ENCODE results near the gene EYS. TPM values are rescaled to one million over a fixed set of nuclear protein-coding genes. Genes with fewer than 3 reads are reported as not detected.
"Not testable (repeated sequence)": the region's sequence is repeated elsewhere in the genome, so short reads cannot be mapped to it uniquely, and the experiment has no call there.

The EYS gene
- total RNA-seq, 2 experiments from 2014 or later: not detected

DNA sequence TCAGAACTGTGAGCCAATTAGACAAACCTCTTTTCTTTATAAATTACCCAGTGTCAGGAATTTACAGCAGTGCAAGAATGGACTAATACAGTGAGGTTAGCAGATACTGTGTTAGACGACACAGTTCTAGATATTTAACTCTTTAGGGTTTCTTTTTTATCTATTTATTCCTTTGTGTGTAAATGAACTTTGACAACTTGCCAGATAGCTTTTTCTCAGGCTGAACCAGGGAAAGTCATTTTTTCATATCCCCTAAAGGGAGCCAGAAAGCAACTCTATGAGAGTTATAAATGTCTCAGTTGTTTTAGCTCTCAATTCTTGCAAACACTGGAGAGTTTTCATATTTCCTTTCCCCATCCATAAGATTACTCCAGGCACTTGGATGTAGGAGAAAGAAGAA is 1794.1 kb downstream of the EYS start:
- Mint-ChIP-seq H3K9me3 (no peaks in the 10 kb centered on the region), H3K36me3 (no peaks in the 10 kb centered on the region), H3K27me3 (no peaks in the 10 kb centered on the region), H3K4me3 (no peak overlapping the region), H3K4me1 (no peaks in the 10 kb centered on the region), H3K27ac (no peak overlapping the region)
- ATAC-seq (ENCODE audit: low read depth) (no peak), DNase-seq (no peak)
- POLR2A ChIA-PET: no interaction called here

DNA sequence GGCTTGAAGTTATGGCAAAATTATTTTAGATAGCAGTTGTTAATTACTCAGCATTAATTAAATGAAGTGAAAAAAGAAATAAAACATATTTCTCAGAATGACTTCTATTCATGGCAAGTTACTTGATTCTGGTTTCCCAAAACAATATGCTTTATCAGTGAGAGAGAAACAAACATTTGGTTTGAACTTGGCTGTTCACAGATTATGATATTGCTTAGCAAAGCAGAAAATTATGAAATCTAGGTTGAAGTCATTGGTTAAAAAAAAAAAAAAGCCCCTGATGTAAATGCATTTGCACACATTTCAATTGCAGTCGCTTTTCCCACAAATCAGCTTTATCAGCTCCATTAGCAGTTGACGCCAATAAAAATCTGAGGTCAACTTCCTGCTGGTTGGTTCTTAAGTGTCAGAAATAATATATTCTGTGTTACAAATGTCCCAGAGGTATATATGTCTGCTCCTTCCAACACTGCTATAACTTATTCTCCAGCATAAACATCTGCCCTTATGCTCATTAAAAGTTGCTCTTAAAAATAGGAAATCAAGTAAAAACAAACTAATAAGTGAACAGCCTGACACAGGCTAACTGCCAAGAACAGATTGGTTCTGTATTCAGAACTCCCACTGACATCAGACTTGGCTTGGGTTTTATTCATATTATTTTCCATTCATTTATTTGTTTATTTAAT is 1796.0 kb downstream of the EYS start:
- H3K4me1 Mint-ChIP-seq: no peaks in the 10 kb centered on the region
- H3K36me3 Mint-ChIP-seq: no peaks in the 10 kb centered on the region
- no peaks in the 10 kb centered on the region for H3K27me3 Mint-ChIP-seq
- ATAC-seq (ENCODE audit: low read depth) (no peak), DNase-seq (no peak)
- H3K9me3 Mint-ChIP-seq: no peaks in the 10 kb centered on the region
- POLR2A ChIA-PET: no interaction called here
- no peak overlapping the region for H3K4me3 Mint-ChIP-seq
- H3K27ac Mint-ChIP-seq: no peak overlapping the region

DNA sequence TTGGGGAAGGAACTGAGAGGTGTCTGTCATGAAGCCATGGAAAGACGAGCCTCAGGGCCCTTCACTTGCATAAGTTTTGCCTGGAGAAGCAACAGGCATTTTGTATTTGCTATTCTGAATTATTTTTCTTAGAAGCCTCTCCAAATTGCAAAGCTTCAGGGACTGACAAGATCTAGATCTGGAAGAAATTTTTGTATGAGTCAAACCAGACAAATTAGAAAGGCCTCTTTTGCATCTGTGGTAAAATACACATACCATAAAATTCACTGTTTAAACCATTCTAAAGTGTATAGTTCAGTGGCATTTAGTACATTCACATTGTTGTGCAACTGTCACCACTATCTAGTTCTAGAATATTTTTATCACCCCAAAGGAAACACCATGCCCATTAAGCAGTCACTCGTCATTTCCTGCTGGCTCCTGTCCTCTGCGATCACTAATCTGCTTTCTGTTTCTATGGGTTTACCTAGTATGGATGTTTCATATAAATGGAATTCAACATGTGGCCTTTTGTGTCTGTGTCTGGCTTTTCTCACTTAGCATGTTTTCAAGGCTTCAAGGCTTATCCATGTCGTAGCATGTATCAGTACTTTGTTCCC is 1802.3 kb downstream of the EYS start:
- H3K27me3 Mint-ChIP-seq: peaks cover 5% of the 10 kb centered on the region
- H3K4me1 Mint-ChIP-seq: peaks cover 2% of the 10 kb centered on the region
- H3K36me3 Mint-ChIP-seq: no peaks in the 10 kb centered on the region
- ATAC-seq (ENCODE audit: low read depth): peak; percentile 56
- no peak overlapping the region for H3K27ac Mint-ChIP-seq
- no peak for DNase-seq
- POLR2A ChIA-PET: no interaction called here
- no peaks in the 10 kb centered on the region for H3K9me3 Mint-ChIP-seq
- no peak overlapping the region for H3K4me3 Mint-ChIP-seq

DNA sequence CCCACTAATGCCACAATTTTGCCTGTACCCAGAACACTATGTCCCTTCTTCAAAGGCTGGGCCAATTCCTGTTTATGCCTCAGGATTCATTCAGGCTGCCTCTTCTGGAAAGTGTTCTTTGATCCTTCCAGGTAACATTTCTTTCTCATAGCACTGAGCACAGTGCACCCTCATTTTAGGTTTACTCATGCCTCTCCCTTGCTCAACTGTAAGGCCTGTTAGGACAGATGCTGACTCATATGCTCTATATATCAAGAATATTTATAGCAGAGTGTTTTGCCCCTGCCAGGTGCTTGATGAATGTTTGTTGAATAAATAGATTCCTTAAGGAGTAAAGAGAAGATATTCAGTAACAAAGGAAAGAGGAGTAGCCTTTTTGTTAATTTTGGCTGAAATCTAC is 1807.5 kb downstream of the EYS start:
- peaks cover 5% of the 10 kb centered on the region for H3K27me3 Mint-ChIP-seq
- ATAC-seq (ENCODE audit: low read depth): no peak
- H3K4me3 Mint-ChIP-seq: no peak overlapping the region
- POLR2A ChIA-PET: no interaction called here
- H3K27ac Mint-ChIP-seq: no peak overlapping the region
- H3K4me1 Mint-ChIP-seq: no peaks in the 10 kb centered on the region
- H3K9me3 Mint-ChIP-seq: no peaks in the 10 kb centered on the region
- H3K36me3 Mint-ChIP-seq: no peaks in the 10 kb centered on the region
- no peak for DNase-seq

DNA sequence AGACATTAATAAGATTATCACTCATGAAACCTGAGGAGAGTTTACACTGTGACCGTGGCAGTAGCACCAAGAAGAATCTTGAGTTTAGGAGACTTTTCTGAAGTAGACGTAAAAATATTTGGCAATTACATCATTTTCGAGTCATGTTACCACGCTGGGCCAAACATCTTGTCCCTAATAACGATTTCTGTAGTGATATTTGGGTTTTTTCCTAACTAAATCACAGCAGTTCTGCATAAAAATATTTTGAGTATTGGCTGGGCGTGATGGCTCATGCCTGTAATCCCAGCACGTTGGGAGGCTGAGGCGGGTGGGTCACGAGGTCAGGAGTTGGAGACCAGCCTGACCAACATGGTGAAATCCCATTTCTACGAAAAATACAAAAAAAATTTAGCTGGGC is 1809.1 kb downstream of the EYS start:
- DNase-seq (no peak), ATAC-seq (ENCODE audit: low read depth) (no peak)
- Mint-ChIP-seq H3K9me3 (no peaks in the 10 kb centered on the region), H3K4me1 (no peaks in the 10 kb centered on the region), H3K36me3 (no peaks in the 10 kb centered on the region), H3K27me3 (peaks cover 5% of the 10 kb centered on the region), H3K4me3 (no peak overlapping the region), H3K27ac (no peak overlapping the region)
- POLR2A ChIA-PET: no interaction called here

DNA sequence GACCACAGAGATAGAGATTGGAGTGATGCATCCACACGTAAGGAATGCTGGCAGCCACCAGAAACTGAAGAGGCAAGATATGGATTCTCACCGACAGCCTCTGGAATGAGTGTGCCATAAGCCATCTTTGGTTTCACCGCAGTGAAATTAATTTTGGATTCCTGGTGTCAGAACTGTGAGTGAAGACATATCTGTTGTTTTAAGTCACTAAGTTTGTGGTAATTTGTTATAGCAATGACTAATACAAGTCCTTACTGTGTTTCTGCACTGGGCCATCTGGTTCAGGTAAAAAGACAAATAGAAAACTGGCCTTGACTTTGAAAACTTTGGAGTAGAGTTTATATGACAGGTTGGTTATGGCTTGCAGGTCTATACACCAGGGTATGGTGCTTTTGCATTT is 1809.6 kb downstream of the EYS start:
- Mint-ChIP-seq H3K36me3 (no peaks in the 10 kb centered on the region), H3K4me3 (no peak overlapping the region)

DNA sequence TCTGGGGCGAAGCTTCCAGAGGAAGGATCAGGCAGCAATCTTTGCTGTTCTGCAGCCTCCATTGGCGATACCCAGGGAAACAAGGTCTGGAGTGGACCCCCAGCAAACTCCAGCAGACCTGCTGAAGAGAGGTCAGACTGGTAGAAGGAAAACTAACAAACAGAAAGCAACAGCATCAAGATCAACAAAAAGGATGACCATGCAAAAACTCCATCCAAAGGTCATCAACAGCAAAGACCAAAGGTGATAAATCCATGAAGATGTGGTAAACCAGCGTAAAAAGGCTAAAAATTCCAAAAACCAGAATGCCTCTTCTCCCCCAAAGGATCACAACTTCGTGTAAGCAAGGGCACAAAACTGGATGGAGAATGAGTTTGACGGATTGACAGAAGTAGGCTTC is 1818.6 kb downstream of the EYS start:
- POLR2A ChIA-PET: no interaction called here

More for the DNA sequence above, 1809.6 kb downstream of the EYS start:
- Mint-ChIP-seq H3K4me1 (no peaks in the 10 kb centered on the region), H3K27ac (no peak overlapping the region), H3K9me3 (no peaks in the 10 kb centered on the region), H3K27me3 (peaks cover 3% of the 10 kb centered on the region)
- ATAC-seq (ENCODE audit: low read depth) (no peak), DNase-seq (no peak)
- POLR2A ChIA-PET: no interaction called here

DNA sequence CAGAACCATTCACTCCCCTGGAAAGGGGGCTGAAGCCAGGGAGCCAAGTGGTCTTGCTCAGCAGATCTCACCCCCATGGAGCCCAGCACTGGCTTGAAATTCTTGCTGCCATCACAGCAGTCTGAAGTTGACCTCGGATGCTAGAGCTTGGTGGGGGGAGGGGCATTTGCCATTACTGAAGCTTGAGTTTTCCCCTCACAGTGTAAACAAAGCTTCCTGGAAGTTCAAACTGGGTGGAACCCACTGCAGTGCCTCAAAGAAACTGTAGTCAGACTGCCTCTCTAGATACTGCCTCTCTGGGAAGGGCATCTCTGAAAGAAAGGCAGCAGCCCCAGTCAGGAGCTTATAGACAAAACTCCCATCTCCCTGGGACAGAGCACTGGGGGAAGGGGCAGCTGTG is 1819.2 kb downstream of the EYS start:
- ATAC-seq (ENCODE audit: low read depth); H3K4me1 Mint-ChIP-seq; H3K27ac Mint-ChIP-seq; POLR2A ChIA-PET; DNase-seq; H3K36me3 Mint-ChIP-seq; H3K4me3 Mint-ChIP-seq; H3K27me3 Mint-ChIP-seq; H3K9me3 Mint-ChIP-seq: not testable (repeated sequence)

More for the DNA sequence above, 1818.6 kb downstream of the EYS start:
- Mint-ChIP-seq H3K27me3 (no peaks in the 10 kb centered on the region), H3K9me3 (peaks cover 1% of the 10 kb centered on the region), H3K4me1 (no peaks in the 10 kb centered on the region), H3K4me3 (no peak overlapping the region), H3K36me3 (no peaks in the 10 kb centered on the region), H3K27ac (no peak overlapping the region)
- DNase-seq: no peak
- no peak for ATAC-seq (ENCODE audit: low read depth)

DNA sequence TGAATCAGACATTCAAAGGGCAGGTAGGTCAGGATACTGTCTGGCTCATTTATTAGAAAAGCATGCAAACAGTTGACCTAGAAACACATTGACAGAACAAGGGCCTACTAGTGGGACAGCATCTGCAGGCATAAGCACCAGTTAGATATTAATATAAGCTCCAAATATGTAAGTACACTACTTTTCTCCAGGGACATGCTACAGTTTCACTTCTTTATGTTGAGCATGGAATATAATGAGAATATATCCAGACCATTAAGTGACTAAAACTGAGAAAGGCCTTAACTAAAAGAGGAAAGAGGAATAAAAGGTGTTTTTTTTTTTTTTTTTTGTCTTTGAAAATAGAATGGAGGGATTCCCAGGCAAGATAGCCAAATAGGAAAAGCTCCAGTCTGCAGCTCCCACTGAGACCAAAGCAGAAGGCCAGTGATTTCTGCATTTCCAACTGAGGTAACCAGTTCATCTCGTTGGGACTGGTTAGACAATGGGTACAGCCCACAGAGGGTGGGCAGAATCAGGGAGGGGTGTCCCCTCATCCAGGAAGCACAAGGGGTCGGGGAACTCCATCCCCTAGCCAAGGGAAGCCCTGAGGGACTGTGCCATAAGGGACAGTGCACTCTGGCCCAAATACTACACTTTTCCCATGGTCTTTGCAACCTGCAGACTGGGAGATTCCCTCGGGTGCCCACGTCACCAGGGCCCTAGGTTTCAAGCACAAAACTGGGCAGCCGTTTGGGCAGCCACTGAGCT is 1819.8 kb downstream of the EYS start:
- DNase-seq (no peak), ATAC-seq (ENCODE audit: low read depth) (no peak)
- POLR2A ChIA-PET: no interaction called here
- H3K9me3 Mint-ChIP-seq: peaks cover 1% of the 10 kb centered on the region
- no peaks in the 10 kb centered on the region for H3K36me3 Mint-ChIP-seq
- H3K4me3 Mint-ChIP-seq: no peak overlapping the region
- no peaks in the 10 kb centered on the region for H3K4me1 Mint-ChIP-seq
- no peaks in the 10 kb centered on the region for H3K27me3 Mint-ChIP-seq
- no peak overlapping the region for H3K27ac Mint-ChIP-seq

DNA sequence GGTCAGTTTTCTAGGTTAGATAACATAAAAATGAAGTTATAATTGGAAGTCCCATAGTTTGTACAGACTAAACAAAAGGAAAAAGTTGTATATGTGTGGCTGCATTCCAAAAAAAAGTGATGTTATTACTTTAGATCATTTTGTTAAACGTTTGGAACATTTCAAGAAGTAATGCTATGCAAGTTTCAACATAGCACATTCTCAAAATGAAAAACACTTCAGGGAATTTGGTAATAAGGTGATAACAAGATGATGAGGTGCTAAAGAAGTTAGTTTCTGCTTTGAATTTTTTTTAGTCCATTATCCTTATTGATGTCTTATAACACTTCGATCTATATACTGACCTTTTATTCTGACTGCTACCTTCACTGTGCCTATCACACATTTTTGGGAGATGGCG is 1820.7 kb downstream of the EYS start:
- DNase-seq: no peak
- peaks cover 1% of the 10 kb centered on the region for H3K9me3 Mint-ChIP-seq
- no peaks in the 10 kb centered on the region for H3K36me3 Mint-ChIP-seq
- ATAC-seq (ENCODE audit: low read depth): no peak
- no peak overlapping the region for H3K27ac Mint-ChIP-seq
- H3K27me3 Mint-ChIP-seq: no peaks in the 10 kb centered on the region
- POLR2A ChIA-PET: no interaction called here
- H3K4me1 Mint-ChIP-seq: no peaks in the 10 kb centered on the region
- H3K4me3 Mint-ChIP-seq: no peak overlapping the region

DNA sequence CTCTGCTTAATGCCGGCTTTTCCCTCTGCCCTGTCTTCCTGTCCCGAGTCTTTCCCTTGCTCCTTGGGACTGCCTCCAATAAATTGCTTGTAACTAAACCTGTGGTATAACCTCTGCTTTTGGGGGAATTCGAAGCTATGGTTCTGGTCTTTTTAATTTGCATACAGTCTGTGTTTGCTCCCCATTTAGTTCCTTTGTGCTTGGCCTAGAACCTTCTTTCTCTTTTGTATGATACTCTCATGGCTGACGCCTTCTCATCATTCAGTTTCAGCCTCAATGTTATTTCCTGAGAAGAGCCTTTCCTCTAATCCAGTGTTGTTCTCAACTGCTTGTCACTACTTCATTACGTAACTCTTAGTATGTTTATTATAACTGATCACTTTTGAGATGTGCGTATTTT is 1823.4 kb downstream of the EYS start:
- Mint-ChIP-seq H3K27me3 (no peaks in the 10 kb centered on the region), H3K36me3 (no peaks in the 10 kb centered on the region), H3K4me3 (no peak overlapping the region), H3K4me1 (no peaks in the 10 kb centered on the region), H3K27ac (no peak overlapping the region), H3K9me3 (no peaks in the 10 kb centered on the region)
- DNase-seq (no peak), ATAC-seq (ENCODE audit: low read depth) (no peak)
- POLR2A ChIA-PET: no interaction called here

DNA sequence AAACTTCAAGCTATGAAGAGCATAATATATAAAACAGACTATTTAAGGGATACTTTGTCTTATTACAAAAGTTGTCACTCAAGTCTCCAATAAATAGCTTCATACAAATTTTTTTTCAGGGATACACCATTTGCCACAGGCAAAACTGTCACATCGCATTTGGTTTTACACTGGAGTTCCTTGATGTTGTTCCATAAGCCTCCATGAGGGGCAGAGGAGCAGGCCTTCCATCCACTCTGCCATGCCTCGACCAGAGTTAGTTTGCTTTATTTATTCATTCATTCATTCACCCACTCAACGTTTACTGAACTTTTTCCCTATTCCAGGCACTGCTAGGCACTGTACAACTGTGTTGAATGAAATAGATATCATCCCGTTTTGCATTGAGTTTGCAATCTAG is 1824.8 kb downstream of the EYS start:
- ATAC-seq (ENCODE audit: low read depth) (no peak), DNase-seq (no peak)
- Mint-ChIP-seq H3K4me3 (no peak overlapping the region), H3K27me3 (no peaks in the 10 kb centered on the region), H3K27ac (no peak overlapping the region), H3K9me3 (peaks cover under 1% of the 10 kb centered on the region), H3K36me3 (no peaks in the 10 kb centered on the region), H3K4me1 (no peaks in the 10 kb centered on the region)
- POLR2A ChIA-PET: no interaction called here

DNA sequence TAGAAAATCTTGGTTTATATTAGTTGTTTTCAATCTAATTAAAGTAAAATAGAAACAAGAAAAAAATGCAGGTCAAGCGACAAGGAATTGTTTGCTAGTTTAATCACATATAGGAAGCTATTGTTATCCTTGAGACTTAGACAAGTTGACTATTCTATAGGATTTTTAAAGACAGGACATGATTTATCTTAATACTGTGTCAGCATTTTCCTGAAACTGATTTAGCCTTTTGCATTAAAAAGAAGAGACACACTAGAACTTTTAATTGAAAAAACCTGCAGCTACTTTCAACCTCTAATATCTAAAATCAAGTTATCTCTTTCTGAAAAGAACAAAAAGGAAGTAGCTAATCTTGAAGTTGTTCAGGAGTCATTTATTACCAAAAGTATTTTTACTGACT is 1825.2 kb downstream of the EYS start:
- POLR2A ChIA-PET: no interaction called here
- H3K36me3 Mint-ChIP-seq: no peaks in the 10 kb centered on the region
- H3K27ac Mint-ChIP-seq: no peak overlapping the region
- ATAC-seq (ENCODE audit: low read depth) (no peak), DNase-seq (no peak)
- H3K27me3 Mint-ChIP-seq: no peaks in the 10 kb centered on the region
- no peak overlapping the region for H3K4me3 Mint-ChIP-seq
- peaks cover 1% of the 10 kb centered on the region for H3K9me3 Mint-ChIP-seq
- no peaks in the 10 kb centered on the region for H3K4me1 Mint-ChIP-seq

DNA sequence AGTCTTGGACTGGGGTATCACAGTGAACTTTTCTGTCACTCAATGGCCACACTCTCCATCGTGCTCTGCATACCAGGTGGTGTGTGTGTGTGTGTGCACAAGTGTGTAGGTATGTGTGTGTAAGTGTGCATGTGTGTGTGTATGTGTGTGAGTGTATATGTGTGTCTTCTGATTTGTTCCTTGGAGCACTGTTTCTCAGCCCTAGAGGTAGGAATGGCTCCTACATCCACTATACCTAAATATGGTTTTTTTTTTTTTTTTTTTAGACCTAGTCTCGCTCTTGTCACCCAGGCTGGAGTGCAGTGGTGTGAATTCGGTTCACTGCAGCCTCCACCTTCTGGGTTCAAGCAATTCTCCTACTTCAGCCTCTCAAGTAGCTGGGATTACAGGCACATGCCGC is 1834.8 kb downstream of the EYS start:
- ATAC-seq (ENCODE audit: low read depth): no peak
- DNase-seq: no peak
- H3K4me1 Mint-ChIP-seq: no peaks in the 10 kb centered on the region
- H3K27ac Mint-ChIP-seq: no peak overlapping the region
- H3K9me3 Mint-ChIP-seq: peaks cover 5% of the 10 kb centered on the region
- H3K27me3 Mint-ChIP-seq: no peaks in the 10 kb centered on the region
- no peaks in the 10 kb centered on the region for H3K36me3 Mint-ChIP-seq
- POLR2A ChIA-PET: no interaction called here
- no peak overlapping the region for H3K4me3 Mint-ChIP-seq

Measured in activated naive CD8-positive, alpha-beta T cell treated with anti-CD3 and anti-CD28 coated beads, Interleukin-2, amount 10 ng/mL, durations not matched to agents 7 days and 5 days (primary cell).